GM18873 (cell line): Measurements from ENCODE around the gene RPS6KB2.
A peak's percentile ranks its signal among the peaks of the same experiment; 100 is the strongest.
"Not testable (repeated sequence)": the region's sequence is repeated elsewhere in the genome, so short reads cannot be mapped to it uniquely, and the experiment has no call there.

Source experiments
- ATAC-seq: cut with Tn5 transposase; IDR thresholded peaks from one replicate; pipeline ENCODE4 v1.9.1; 2021; ENCODE audit warnings: mild to moderate bottlenecking, moderate library complexity, moderate number of reproducible peaks; ENCODE audit not compliant: unreplicated experiment, low FRiP score

Gene RPS6KB2

GRCh38 chr11:67463680-67464410 is 35.6 kb downstream of the RPS6KB2 start:
- ATAC-seq, result no peak

- ATAC-seq, result peak; percentile 39
Observed at GRCh38 chr11:67464411-67465188, 36.3 kb downstream of the RPS6KB2 start.

GRCh38 chr11:67465189-67465510 is 36.9 kb downstream of the RPS6KB2 start:
- ATAC-seq, result no peak

GRCh38 chr11:67465530-67465929 is 37.2 kb downstream of the RPS6KB2 start:
- not testable (repeated sequence) for ATAC-seq

- ATAC-seq, result no peak
Observed at GRCh38 chr11:67466367-67466766, 38.1 kb downstream of the RPS6KB2 start.

- no peak for ATAC-seq
Observed at GRCh38 chr11:67466962-67467771, 38.9 kb downstream of the RPS6KB2 start.

- ATAC-seq, result no peak
Observed at GRCh38 chr11:67468056-67468455, 39.8 kb downstream of the RPS6KB2 start.

GRCh38 chr11:67468456-67468758 is 40.1 kb downstream of the RPS6KB2 start:
- ATAC-seq, result no peak

GRCh38 chr11:67468759-67469507 is 40.6 kb downstream of the RPS6KB2 start, which contains the start of gene TMEM134:
Gene TMEM134, minus strand, starts transcription at chr11:67469251. Its CDS starts 59 bp downstream, at chr11:67469192.
- peak; percentile 47 for ATAC-seq

GRCh38 chr11:67469508-67469811 is 41.2 kb downstream of the RPS6KB2 start:
- no peak for ATAC-seq

GRCh38 chr11:67470337-67471002 is 42.2 kb downstream of the RPS6KB2 start:
- no peak for ATAC-seq

- ATAC-seq, result no peak
Observed at GRCh38 chr11:67472882-67473281, 44.6 kb downstream of the RPS6KB2 start.

GRCh38 chr11:67476692-67477091 is 48.4 kb downstream of the RPS6KB2 start:
- ATAC-seq, result not testable (repeated sequence)

GRCh38 chr11:67477344-67478050 is 49.2 kb downstream of the RPS6KB2 start:
- not testable (repeated sequence) for ATAC-seq

GRCh38 chr11:67482275-67482826 is 54.1 kb downstream of the RPS6KB2 start:
- ATAC-seq, result no peak

GRCh38 chr11:67482827-67483798 is 54.8 kb downstream of the RPS6KB2 start, which contains the start of gene AIP:
Gene AIP, plus strand, starts transcription at chr11:67483026. Its CDS starts 133 bp downstream, at chr11:67483159.
- ATAC-seq, result peak; percentile 62

GRCh38 chr11:67483831-67484665 is 55.8 kb downstream of the RPS6KB2 start:
- no peak for ATAC-seq
